Hematopoietic multipotent progenitor cell treated with erythropoietin and hydrocortisone succinate and interleukin-3 and kit ligand, for 6 days (in vitro differentiated cells): ENCODE data around the gene GALNT13.

Experiments used
- DNase-seq: peaks from one replicate; pipeline ENCODE4 v3.0.0-alpha.2; 2015

Gene GALNT13

GRCh38 chr2:154495455-154495868, 623.7 kb downstream of the GALNT13 start:
- no peak for DNase-seq

GRCh38 chr2:154497019-154497418, 625.3 kb downstream of the GALNT13 start:
- no peak for DNase-seq
